GM21723 (cell line): ENCODE measurements around the gene LYRM2.

ENCODE experiments used
- ATAC-seq: cut with Tn5 transposase; IDR thresholded peaks from one replicate; pipeline ENCODE4 v1.9.1; 2021; ENCODE audit warnings: mild to moderate bottlenecking, moderate library complexity; ENCODE audit not compliant: unreplicated experiment

The LYRM2 gene

DNA sequence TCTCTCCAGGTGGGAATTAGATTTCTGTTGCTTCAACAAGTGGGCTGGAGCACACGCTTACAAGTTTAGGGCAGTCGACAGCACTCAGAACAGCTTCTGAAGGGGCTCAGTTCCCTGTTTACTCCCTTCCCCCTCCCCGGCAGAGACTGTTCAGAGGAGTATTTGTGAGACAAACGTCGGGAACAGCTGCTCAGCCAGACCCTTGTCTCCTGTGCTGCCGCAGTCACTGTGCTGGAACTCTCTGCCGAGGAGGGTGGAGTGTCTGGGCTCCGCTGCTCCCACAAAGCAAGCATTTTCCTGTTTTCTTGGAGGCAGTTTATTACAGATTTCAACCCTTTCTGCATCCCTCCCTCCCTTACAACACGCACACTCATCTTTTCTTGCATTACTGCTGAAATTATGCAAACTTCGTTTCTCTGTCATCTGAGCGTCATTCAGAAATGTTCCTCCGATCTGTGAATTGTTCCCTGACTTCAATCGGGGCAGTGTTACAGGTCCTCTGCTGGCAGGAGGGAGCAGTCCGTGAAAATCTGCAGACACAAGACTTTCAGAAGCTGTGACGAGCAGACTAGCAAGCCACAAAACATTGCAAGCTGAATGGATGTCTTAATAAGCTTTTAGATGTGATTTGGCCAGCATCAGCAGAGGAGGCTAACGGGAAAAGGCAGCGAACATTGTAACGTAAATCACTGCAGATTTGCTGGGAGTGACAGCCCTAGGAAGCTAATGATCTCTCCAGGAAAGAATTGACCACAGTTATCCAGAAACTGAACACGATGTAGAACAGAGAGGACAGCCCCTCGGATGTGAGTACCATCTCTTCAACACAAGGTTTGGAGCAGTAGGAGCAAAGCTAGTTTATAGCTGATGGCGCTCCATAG, 76.2 kb downstream of the LYRM2 start:
- ATAC-seq = no peak

DNA sequence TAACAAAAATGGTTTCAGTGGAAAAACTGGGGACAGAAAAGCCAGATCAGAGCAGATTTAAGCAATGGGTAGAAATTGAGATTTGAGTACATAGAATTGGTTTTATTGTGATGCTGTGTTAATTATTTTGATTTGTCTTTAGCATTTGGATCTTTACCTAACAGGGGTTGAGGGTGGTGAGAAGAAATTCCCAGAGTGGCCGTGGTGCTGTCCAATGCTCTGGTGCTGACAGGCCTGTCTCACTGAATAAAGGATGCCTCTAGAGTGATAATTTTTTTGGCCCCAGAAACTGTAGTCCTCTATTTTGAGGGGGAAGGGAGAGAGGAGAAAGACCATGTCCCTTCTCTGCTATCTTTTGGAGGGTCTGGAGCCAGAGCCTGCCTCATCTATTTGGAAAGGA, 79.1 kb downstream of the LYRM2 start:
- ATAC-seq = no peak

DNA sequence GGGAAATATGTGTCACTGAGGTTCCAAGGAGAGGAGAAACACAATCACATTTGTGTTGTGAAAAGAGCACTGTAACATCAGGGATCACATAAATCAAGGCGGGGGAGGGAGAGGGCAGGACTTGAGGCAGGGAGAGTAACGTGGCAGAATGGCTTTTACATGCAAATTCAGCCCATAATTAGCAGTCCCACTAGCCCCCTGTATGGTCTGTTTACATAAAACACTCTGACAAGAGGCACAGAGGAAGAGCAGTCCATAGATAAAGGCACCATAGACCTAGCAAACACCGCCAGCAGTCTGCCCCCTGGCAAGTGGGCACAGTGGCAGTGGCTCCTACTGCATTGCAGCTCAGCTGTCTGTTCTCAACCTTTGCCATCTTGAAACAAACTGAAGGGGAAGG, 82.7 kb downstream of the LYRM2 start:
- no peak for ATAC-seq

DNA sequence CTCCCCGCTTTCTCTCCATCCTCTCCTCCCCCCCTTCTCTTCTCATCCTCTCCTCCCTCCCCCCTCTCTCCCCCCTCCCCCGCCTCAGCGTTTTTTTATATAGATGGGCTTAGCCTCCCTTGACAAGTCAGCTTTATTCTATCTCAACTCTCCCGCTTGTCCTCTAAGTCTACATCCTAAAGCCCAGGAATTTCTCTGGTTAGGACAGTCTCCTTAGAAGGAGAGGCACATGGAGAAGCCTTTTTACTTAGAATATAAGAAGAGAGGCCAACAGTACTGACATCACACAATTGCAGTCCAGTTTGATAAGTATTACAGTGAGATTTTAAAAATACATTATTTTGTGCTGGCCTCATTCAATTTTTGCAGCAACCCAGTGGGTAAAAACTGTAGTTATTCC, 83.5 kb downstream of the LYRM2 start:
- no peak for ATAC-seq

DNA sequence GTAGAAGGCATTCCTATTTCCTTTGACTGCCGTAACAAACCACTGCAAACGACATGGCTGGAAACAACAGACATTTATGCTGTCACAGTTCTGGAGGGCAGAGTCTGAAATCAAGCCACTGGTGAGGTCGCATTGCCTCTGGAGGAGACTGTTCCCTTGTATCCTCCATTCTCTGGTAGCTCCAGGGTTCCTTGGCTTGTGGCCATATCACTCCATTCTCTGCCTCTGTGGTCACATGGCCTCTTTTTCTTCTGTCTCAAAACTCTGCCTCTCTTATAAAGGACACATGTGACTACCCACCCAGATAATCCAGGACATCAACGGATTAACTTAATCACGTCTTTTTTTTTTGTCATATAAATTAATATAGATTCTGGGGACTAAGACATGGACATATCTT, 84.4 kb downstream of the LYRM2 start:
- ATAC-seq = no peak

DNA sequence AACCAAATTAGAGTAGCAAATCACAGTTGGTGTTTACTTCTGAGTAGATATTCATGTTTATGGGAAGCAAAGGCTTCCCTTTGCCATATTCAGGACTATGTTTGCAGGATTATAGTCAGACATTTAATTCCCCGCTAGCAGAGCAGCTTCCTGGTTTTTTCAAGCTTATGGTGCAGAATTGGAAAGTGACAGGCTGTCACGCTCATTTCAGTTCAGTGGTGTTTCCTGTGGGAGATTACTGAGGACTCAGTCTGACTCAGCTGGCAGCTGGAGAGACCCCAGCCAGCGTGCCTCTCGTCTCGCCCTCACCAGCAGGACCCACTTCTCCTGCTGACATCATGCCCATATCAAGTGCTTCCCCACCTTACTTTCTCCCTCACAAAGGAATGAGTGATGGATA, 85.1 kb downstream of the LYRM2 start:
- no peak for ATAC-seq

DNA sequence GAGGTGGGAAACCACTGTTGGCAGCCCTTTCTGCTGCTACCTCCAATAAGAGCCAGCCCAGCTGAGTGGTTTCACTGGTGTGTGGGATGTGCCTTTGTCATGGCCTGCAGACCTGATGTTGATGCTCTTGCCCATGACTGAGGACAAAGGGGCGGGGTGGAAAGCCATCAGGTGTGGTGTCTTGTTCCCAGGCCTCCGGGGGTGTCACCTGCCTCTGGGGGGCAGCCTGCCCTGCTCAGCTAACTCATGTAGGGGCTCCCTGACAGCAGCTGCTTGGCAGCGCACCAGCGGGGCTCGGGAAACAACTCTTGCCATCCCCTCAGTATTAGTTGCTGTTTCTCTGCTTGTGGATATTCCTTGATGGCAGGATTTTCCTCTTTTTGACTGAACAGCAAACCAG, 91.3 kb downstream of the LYRM2 start:
- no peak for ATAC-seq

DNA sequence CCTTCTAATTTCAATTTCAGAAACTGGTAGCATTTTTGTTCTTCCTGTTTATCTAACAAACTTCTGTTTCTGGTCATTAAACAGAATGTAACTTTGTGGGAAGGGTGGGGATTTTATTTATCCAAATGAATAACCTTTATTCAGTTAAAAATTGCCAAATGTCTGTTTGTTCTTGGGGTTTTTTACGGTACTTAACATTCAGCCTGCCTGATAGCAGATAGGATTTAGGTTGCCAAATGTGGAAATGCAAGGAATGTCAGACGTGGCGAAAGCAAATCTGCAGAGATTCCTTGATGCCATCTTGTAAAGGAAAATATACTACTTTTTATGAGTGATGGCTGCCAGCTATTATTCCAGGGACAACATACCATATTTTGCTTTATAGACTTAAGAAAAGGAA, 95.7 kb downstream of the LYRM2 start:
- ATAC-seq = no peak

DNA sequence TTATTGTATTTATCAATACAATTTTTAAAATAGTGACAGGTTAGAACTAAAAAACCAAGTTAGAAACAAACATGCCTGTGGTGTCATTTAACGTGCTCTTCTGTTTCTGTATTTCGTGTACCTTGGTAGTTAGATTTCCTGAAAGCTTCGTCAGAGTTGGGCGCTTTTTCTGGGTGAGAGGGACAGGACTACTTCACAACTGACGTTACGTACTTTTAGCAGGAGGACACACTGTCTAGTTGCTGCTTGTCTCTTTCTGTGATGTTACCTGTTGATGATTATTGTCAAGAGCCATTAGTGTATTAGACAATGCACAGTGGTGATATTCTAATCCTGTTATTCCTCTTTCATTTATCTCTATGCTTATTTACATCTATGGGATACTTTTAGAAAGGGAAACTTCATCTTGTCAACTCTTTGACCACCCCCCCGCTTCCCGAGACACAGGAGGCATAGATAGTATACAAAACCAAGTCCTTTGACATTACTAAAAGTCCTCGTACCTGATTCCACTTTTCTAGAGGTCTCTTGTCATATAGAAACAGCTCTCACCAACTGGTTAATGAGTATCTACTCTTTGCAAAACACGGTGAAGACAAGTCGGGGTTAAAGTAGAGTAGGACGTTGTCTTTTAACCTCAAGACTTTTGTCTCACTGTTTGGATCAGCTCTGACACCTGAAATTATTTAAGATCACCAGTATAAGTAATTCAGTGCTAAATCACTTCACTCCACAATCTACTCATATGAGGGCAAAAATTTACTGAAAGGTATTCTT, 96.3 kb downstream of the LYRM2 start:
- no peak for ATAC-seq

DNA sequence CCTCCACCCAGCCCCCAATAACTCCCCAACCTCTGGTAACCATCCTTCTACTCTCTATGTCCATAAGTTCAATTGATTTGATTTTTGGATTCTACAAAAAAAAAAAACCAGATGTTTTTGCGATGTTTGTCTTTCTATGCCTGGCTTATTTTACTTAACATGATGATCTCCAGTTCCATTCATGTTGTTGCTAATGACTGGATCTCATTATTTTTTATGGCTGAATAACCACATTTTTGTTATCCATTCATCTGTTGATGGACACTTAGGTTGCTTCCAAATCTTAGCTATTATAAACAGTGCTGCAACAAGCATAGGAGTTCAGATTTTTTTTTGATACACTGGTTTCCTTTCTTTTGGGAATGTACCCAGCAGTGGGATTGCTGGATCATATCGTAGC, 98.8 kb downstream of the LYRM2 start:
- no peak for ATAC-seq

DNA sequence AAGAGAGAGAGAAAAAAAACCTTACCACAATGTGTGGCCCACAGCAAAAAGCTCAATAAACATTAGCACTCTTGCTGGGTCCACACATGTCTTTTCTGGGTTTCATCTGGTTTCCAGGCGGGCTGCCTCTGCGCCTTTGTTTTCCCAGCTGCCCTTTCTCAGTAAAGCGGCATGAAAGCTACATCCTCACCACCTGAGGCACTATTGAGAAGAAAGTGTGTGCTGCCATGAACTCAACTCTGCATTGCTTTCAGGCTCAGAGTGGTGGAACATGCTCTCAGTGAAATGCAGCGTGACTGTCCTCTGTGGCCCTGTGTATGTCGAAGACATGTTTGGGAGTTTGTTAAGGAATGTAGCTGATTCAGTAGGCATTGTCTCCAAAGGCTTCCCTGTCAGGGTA, 102.3 kb downstream of the LYRM2 start:
- no peak for ATAC-seq

DNA sequence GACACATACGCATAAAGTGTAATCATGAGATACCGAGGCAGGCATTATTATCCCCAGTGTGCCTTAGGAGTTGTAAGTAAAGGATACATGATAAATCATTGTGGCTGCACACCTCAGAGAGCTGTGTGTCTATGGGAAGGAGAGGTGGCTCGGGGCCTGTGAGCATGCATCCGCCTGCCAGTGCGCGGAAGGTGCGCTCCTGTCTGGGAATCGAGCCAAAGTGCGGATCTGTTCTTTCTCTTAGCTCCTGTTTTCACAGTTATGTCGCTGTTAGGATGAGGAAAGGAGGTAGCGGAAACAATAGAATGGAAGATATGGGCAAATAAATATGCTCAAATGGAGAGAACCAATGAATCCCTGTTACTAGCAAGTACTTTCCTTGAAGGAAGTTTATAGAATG, 107.6 kb downstream of the LYRM2 start:
- ATAC-seq = no peak

DNA sequence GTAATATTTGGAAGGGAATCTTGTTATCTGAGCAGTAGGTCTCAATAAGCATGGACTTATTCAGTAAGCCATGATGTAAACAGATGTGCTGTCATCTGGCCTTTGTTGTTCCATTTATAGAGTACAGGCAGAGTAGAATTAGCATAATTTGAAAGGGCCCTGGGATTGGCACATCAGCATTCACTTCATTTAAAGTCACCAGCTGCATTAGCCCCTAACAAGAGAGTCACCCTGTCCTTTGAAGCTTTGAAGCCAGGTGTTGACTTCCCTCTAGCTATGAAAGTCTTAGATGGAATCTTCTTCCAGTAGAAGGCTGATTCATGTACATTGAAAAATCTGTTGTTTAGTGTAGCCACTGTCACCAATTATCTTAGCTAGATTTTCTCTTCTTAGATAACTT, 109.7 kb downstream of the LYRM2 start:
- ATAC-seq = no peak

DNA sequence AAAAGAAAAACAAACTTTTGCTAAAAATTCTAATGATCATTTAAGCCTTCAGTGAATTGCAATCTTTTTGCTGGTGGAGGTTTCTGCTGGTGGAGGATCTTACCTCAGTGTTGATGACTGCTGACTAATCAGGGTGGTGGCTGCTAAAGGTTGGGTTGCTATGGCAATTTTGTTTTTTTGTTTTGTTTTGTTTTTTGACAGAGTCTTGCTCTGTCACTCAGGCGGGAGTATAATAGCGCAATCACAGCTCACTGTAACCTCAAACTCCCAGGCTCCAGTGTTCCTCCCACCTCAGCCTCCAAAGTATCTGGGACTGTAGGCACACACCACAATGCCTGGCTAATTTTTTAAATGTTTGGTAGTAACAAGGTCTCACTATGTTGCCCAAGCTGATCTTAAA, 110.9 kb downstream of the LYRM2 start:
- no peak for ATAC-seq

DNA sequence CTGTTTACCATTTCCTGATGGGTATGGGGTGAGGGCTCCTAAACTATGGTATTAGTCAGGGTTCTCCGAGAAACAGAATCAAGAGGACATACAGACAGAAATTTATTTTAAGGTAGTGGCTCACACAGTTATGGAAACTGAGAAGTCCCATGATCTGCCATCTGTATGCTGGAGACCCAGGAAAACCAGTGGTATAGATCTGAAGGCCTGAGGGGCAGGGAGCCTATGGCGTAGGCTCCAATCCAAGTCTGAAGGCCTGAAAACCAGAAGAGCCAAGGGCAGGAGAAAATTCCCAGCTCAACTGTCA, 112.0 kb downstream of the LYRM2 start:
- no peak for ATAC-seq

DNA sequence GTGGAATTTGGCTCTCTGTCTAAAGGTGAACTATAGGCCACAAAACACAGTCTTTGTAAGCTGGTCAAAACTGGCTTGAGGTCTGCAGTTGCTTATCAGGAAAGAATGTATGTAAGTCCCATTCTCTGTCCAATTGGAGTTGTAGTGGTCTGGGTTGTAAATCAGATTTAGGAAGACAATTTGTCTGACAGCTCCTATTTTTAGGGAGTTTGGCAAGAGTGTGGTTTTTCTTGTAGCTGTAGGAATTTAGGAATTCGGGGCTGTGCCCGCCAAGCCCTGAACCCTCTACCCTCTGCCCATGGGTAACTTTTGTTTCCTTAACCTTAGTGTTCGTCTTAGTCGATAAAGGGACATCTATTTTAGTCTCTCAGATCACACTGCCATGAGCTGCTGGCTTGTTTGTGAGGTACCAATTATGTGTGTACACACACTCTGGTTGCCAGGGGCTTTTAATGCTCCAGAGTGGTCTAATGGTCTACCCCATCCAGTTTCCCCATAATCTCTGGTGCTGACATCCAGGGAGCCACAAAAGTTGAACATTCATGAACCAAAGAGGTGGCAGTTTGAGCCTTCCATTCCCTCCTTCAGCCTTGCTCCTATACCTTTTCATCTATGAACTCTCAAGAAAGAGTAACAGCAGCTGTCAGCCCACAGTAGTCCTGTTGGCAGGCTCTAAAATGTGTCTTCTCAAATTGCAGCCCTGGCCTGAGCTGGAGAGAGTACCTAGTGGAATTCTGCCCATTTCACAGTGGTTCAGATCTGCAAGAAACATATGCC, 112.6 kb downstream of the LYRM2 start:
- ATAC-seq = no peak

DNA sequence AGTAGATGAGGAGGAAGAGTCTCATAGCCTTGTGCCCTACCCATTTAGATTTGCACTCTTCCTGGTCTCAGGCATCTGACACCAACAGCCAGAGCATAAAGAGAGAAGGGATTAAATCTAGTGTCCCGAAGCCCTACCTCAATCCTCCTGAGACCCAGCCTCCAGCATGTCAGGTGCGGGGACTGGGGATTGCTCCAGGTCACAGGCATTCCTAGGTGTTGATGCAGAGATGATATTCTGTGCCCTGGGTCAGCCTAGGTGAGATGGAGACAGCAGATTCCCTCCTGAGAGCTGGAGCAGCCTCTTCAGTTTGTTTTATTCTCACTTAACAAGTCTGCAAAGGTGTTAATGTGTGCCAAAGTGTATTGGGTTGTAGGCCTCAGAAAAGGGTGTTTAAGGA, 115.8 kb downstream of the LYRM2 start:
- ATAC-seq = no peak

DNA sequence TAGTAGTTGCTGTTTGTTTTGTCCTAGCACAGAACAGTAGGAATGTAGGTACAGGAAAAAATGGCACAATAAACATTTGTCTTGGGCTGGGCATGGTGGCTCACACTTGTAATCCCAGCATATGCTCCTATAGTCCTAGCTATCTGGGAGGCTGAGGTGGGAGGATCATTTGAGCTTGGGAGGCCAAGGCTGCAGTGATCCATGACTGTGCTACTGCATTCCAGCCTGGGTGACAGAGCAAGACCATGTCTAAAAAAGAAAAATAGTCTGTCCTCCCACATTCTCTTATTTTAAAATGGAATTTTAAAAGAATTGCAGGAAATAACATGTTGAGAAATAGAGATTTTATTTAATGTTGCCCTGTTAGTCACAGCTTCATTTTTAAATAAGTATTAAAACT, 117.8 kb downstream of the LYRM2 start:
- no peak for ATAC-seq

DNA sequence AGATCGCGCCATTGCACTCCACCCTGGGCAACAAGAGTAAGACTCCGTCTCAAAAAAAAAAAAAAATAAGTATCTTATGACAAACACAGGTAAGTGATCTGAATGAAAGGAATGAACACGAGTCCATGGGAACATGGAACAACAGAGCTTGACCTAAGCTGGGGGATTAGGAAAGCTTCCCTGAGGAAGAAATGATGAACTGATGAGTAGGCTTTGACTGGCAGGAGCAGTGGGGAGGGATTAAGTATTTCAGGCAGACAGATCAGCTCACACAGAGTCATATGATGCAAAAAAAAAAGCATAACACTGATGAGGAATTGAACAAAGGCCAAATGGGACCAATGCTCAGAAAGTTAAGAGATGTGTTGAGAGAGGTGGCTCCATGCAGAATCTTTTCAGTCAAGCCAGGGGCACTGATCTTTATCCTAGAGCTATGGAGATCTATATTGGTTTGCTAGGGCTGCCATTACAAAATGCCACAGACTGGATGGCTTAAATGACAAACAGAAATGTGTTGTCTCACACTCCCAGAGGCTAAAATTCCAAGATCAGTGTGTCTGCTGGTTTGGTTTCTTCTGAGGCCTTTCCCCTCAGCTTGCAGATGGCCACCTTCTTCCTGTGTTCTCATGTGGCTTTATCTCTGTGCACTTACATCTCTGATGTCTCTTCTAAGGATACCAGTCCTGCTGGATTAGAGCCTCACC, 120.0 kb downstream of the LYRM2 start:
- no peak for ATAC-seq
